Measurements from ENCODE around the gene TAF5L.

Gene TAF5L

DNA sequence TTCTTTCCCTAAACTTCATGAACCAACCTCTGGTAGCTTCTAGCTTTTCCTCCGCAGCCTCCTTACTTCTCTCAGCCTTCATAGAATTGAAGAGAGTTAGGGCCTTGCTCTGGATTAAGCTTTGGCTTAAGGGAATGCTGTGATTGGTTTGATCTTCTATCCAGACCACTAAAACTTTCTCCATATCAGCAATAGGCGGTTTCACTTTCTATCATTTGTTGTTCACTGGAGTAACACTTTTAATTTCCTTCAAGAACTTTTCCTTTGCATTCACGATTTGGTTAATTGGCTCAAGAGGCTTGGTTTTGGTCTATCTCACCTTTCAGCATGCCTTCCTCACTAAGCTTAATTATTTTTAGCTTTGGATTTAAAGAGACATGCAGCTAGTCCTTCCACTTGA is 5.2 kb upstream of the TAF5L start:
- TF ChIP-seq, protein P1, sequence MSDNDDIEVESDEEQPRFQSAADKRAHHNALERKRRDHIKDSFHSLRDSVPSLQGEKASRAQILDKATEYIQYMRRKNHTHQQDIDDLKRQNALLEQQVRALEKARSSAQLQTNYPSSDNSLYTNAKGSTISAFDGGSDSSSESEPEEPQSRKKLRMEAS (IDR thresholded peaks at IDR 0.05), result no peak
- TF ChIP-seq FOXM1 (IDR thresholded peaks at IDR 0.05; ENCODE audit: borderline replicate concordance, low read depth), result no peak
- TF ChIP-seq, protein P2, sequence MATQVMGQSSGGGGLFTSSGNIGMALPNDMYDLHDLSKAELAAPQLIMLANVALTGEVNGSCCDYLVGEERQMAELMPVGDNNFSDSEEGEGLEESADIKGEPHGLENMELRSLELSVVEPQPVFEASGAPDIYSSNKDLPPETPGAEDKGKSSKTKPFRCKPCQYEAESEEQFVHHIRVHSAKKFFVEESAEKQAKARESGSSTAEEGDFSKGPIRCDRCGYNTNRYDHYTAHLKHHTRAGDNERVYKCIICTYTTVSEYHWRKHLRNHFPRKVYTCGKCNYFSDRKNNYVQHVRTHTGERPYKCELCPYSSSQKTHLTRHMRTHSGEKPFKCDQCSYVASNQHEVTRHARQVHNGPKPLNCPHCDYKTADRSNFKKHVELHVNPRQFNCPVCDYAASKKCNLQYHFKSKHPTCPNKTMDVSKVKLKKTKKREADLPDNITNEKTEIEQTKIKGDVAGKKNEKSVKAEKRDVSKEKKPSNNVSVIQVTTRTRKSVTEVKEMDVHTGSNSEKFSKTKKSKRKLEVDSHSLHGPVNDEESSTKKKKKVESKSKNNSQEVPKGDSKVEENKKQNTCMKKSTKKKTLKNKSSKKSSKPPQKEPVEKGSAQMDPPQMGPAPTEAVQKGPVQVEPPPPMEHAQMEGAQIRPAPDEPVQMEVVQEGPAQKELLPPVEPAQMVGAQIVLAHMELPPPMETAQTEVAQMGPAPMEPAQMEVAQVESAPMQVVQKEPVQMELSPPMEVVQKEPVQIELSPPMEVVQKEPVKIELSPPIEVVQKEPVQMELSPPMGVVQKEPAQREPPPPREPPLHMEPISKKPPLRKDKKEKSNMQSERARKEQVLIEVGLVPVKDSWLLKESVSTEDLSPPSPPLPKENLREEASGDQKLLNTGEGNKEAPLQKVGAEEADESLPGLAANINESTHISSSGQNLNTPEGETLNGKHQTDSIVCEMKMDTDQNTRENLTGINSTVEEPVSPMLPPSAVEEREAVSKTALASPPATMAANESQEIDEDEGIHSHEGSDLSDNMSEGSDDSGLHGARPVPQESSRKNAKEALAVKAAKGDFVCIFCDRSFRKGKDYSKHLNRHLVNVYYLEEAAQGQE (IDR thresholded peaks at IDR 0.05; ENCODE audit: low read depth), result no peak

DNA sequence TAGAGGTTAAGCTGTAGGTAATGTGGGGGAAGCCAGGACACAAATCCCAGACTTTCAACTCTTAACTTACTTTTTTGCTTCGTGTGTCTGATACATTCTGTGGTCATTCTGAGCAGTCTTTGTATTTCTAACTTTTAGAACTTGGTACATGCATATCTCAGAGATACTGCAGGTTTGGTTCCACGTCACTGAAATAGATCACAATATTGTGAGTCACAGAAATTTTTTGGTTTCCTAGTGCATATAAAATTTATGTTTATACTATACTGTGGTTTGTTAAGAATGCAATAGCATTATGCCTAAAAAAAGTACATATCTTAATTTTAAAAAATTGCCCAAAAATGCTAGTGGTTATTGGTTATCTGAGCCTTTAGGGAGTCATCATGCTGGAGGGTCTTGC is 3.3 kb upstream of the TAF5L start:
- TF ChIP-seq CREB1 (IDR thresholded peaks at IDR 0.05; ENCODE audit: low read depth), result no peak
- TF ChIP-seq, protein P1 (IDR thresholded peaks at IDR 0.05), result no peak
- TF ChIP-seq, protein P2 (IDR thresholded peaks at IDR 0.05; ENCODE audit: low read depth), result no peak
- TF ChIP-seq, protein P3, sequence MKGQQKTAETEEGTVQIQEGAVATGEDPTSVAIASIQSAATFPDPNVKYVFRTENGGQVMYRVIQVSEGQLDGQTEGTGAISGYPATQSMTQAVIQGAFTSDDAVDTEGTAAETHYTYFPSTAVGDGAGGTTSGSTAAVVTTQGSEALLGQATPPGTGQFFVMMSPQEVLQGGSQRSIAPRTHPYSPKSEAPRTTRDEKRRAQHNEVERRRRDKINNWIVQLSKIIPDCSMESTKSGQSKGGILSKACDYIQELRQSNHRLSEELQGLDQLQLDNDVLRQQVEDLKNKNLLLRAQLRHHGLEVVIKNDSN (IDR thresholded peaks at IDR 0.05), result no peak
- no peak for TF ChIP-seq NFIC (IDR thresholded peaks at IDR 0.05)
- no peak for TF ChIP-seq RAD21 (IDR thresholded peaks at IDR 0.05; ENCODE audit: low read depth)
- TF ChIP-seq TCF12 (IDR thresholded peaks at IDR 0.05; ENCODE audit: low read depth), result no peak
- no peak for TF ChIP-seq CEBPB (IDR thresholded peaks at IDR 0.05)
- no peak for TF ChIP-seq EGR1 (IDR thresholded peaks at IDR 0.05)
- TF ChIP-seq ZBTB7A (IDR thresholded peaks at IDR 0.05; ENCODE audit: low read depth), result no peak
- no peak for TF ChIP-seq TEAD4 (IDR thresholded peaks at IDR 0.05)

DNA sequence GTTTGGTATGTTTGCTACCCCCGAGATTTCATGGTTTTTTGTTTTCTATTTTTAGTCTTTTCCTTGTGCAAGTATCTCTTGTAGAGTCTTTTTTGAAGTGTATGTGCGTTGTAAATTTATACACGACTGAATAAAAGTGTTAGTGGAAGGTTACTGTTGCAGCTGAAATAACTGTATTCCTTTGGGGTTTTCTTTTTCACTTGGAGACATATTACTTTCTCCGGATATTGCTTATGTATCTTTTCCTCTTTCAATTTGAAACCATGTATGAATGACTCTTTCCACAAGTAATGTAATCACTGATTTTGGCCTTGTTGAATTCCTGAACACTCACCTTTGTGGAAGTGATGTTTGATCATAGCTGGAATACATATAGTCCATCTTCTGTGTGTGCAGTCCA is 1.1 kb upstream of the TAF5L start:
- TF ChIP-seq TCF12 (IDR thresholded peaks at IDR 0.05; ENCODE audit: low read depth) (no peak), EGR1 (IDR thresholded peaks at IDR 0.05) (no peak), TEAD4 (IDR thresholded peaks at IDR 0.05) (no peak), TAF1 (IDR thresholded peaks at IDR 0.05; ENCODE audit: low read depth) (no peak), CREB1 (IDR thresholded peaks at IDR 0.05; ENCODE audit: low read depth) (no peak), RAD21 (IDR thresholded peaks at IDR 0.05; ENCODE audit: low read depth) (no peak), FOXM1 (IDR thresholded peaks at IDR 0.05; ENCODE audit: borderline replicate concordance, low read depth) (no peak), EP300 (IDR thresholded peaks at IDR 0.05; ENCODE audit: borderline replicate concordance) (no peak), CEBPB (IDR thresholded peaks at IDR 0.05) (no peak), YY1 (IDR thresholded peaks at IDR 0.05; ENCODE audit: low read depth) (no peak), ZBTB7A (IDR thresholded peaks at IDR 0.05; ENCODE audit: low read depth) (no peak), NFIC (IDR thresholded peaks at IDR 0.05) (no peak)
- TF ChIP-seq, protein P3 (IDR thresholded peaks at IDR 0.05), result no peak
- TF ChIP-seq, protein P2 (IDR thresholded peaks at IDR 0.05; ENCODE audit: low read depth), result no peak
- TF ChIP-seq, protein P1 (IDR thresholded peaks at IDR 0.05), result no peak

DNA sequence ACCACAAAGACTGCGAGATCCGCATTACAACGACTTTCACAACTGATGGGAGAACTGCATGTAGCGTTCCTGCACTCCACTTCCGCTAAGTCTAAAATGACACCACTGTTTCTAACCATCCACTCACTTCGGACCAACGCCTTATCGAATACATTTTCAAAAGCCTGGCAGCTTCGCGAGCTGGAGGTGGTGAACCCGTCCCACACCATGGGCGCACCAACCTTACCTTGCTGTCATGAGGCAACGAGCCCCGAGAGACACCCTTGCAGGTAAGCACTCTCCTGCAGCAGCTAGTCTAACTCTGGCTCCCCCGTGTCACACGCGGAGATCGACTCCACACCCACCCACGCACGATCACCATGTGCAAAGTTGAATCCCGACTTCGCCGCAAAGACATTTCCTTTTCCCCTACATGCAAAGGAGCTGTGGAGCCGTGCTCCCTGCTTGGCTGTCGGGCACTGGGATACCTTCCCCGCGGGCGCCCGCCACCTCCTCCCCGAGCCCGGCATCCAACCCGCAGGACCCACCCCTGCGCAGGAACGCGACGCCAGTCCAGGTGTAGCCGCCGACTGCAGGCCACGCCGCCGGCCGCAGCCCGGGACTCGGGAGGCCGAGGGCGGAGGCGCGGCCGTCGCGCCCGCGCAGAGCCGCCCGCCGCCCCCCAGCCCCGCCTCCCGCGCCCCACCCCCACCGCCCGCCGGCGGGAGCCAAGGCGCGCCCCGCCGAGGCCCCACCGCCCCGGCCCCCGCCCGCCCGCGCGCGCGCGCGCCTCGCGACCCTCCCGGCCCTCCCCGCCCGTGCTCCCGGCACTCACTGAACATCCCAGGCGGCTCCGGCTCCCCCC is 629 bp downstream of the TAF5L start:
- TF ChIP-seq, protein P2 (IDR thresholded peaks at IDR 0.05; ENCODE audit: low read depth), result no peak
- TF ChIP-seq FOXM1 (IDR thresholded peaks at IDR 0.05; ENCODE audit: borderline replicate concordance, low read depth), result no peak
- TF ChIP-seq TEAD4 (IDR thresholded peaks at IDR 0.05), result peak; percentile 22; the same call in 1 of the 2 replicates
- peak; percentile 81 for TF ChIP-seq EGR1 (IDR thresholded peaks at IDR 0.05)
- TF ChIP-seq TCF12 (IDR thresholded peaks at IDR 0.05; ENCODE audit: low read depth), result 0 out of 2 replicates have a peak, but pooled peaks have one; percentile 34
- TF ChIP-seq ZBTB7A (IDR thresholded peaks at IDR 0.05; ENCODE audit: low read depth), result no peak; the same call in 1 of the 2 replicates
- no peak for TF ChIP-seq NFIC (IDR thresholded peaks at IDR 0.05)
- no peak for TF ChIP-seq EP300 (IDR thresholded peaks at IDR 0.05; ENCODE audit: borderline replicate concordance)
- TF ChIP-seq, protein P1 (IDR thresholded peaks at IDR 0.05), result peak; percentile 64

Measured in Ishikawa (cell line).